HG03432 (cell line): ENCODE results near the gene PLXNB1.

Source experiments
- ATAC-seq: cut with Tn5 transposase; IDR thresholded peaks from one replicate; pipeline ENCODE4 v1.9.1; 2021; ENCODE audit warnings: mild to moderate bottlenecking, moderate library complexity; ENCODE audit not compliant: unreplicated experiment

Gene PLXNB1

DNA sequence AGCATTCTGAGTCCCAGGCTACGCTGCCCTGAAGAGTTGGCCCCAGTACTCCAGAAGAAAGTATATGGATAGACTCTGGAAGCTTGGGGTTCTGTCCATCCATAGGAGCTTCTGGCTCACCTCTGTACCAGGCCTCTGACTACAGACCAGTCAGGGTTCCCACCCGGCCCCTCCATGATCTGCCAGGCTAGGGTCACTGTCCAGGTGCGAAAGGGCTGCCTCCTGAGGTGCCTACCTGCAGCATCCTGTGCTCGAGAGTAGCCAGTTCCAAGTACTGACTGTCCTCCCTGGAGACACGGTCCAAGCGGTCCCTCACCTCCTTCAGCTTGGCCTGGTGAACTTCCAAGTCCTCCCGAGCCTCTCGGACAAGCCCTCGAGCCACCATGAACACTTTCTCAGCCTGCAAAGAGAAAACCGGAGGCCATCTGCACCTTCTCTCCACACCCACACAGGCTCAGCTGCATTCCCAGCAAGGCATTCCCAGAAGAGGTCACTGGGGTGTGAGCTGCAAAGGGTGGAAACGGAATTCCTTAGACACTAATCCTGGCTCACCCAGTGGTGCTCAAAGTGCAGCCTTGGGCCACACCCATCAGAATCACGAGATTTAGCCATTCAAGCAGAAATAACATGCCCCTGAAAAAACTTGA lies 3.7 kb upstream of the PLXNB1 start:
- ATAC-seq = no peak

DNA sequence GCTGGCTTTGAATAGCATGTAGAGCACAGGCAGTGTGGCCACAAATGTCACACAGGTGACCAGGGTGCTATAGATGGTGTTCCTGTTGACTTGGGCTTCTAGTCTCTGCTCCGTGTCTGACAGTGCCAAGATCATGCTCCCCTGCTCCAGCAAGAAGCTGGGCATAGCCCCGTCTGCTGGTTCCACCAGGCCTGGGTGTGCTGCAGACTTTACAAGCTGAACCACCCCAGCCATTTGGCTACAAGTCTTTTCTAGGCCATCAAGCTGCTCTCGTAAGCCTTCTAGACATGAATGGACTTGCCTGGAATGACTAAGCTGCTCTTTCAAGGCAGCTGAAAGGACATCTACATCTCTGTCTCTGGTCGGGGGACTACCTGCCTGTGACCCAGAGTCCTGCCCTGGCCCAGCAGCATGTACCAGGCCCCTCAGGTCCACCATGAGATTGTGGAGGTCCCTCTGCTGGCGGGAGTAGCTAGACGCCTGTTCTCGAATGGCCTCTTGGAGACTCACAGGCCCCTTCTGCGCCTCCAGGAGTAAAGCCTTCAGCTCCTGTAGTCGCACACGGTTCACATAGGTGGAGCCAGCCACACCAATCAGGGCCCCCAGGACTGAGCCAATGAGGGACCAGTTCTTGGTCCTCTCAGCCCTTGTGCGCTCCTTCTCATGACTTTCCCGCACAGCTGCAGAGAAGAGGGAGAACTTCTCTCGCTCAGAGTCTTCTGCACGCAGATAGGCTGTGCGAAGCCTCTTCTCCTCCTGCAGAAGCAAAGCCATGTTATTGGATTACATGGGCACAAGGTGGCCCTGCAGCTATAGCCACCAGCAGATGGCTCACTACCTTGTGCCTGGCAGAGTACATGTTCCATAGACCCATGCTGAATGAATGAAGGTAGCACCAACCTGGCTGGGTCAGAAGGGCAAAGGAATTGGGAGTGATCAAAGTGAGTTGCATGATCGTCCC lies 2.8 kb upstream of the PLXNB1 start:
- no peak for ATAC-seq

DNA sequence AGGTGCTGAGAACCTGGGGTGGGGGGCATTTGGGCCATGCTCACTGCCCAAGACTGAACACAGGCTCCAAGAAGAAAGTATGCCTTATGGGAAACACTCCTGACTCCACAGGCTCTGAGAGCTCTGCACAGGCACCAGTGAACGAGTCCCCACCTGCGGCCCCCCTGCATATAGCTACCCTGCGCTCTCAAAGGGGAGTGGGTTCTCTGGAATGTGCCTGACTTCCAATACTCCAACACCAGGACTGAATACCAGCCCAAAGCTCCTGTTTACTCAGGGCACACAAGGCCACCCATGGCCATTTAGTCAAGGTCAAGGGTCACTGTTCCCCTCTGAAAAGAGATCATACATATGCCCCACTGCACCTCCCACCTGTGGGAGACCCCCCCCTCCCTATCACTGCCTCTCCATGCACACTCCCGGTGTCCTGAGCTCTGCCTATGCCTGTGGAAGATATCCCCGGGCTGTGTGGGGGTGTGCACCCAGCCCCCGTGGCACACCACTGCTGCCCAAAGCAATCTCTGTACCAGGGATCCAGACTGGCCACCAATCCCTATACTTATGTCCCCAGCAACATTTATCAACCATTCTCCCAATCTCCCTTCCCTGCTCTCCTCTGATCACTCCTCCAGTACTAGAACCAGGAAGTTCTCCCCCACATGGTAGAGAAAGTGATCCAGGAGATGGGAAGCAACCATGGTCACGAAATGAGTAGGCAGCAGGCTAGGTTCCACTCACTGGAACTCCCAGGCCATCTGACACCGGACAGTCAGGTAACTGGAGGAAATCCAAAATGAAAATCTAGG lies 1.5 kb upstream of the PLXNB1 start:
- no peak for ATAC-seq

DNA sequence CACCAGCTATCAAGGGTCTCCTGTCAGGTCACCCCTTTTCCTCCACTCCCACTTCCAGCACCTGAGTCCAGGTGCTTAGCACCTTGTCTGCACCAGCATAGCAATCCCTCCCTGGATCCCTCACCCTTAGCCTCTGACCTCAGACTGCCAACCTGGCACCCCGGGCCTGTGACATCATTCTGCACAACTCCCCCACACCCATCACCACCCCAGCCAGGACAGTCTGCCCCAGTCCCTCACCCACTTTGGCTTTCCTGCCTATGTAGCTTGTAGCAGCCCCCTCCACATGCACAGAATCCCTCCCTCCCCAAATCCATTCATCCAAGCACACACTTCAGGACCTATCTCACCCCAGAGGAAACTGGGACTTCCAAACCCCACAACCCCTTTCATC lies 819 bp upstream of the PLXNB1 start:
- no peak for ATAC-seq

DNA sequence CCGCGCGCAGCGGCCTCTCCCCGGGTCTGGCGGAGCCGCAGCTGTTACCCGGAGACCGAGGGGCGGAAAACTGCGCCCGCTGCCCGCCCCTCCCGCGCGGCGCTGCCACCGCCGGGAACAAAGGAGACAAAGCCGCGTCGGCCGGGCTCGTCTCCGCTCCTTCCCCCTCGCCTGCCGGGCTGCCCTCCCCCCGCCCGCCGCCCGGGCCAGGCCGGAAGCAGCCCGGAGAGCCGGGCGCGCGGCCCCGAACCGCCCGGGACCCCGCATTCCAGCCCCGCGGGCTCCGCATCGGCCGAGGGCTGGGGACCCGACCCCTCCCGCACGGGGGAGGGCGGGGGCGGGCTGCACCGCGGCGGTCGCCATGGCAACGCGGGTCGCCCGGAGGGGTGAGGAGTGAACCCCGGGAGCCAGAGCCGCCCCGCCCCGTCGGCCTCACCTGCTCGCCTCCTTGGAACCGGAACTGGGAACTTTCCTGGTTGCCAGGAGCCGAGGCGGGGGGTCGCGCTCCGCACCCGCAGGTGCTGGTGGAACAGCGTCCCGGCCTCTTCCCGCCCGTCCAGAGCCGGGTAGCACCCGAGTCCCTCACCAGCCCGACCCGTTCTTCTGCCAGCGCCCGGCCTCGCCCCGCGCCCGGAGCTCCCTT lies 448 bp downstream of the PLXNB1 start:
- peak; percentile 47 for ATAC-seq

DNA sequence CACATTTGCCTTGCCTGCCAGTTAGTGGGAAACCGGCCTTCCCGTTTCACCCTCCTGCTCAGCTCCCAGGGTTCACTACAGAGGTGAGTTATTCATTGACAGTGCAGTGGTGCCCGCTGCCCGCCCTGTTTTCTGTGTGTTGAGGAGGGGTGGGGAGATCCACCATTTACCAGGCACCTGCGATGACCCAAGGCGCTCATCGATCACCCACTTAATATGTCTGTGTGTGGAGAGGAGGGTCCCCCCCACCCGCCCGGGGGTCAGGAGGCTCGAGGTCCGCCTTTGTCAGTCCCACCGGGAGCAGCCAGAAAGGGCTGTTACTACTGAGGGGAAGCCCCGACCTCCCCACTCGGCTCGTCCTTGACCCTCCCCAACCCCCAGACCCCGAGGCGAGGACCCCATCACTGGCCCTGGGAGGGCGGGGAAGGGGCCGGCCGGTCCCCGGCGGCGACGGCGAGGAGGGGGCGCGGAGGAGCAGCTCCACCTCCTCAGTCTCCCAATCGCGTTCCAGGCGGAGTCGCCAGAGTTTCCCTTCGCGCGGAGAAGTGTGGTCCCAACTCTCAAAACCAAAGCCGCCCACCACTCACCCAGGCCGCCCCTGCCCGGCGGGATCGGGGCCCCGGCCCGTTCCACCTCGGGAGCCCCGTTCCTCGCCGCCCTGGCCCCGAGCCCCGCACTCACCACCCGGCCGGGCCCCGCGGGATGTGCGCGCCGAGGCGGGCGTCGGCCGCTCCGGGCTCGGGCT lies 1.1 kb downstream of the PLXNB1 start:
- peak; percentile 34 for ATAC-seq

DNA sequence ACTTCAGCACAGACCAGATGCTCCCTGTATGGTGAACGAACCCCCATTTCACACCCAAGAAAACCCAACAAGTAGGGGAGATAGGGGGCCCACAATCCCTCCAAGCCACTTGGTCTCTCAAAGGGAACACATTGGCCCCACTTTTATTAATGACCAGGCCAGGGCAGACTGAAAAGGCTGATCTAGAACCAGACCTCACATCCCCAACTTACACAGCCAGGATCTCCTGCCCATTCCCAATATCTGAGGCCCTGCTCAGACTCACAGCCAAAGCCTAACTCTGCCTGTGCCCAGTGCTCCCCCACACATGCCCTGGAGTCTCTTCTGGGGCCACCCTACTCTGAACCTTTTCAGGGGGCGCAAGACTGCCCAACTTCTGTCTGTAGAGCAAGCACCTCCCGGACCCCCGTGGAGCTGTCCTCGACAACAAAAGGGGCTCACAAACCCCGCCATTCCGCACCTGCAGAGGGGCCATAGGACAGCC lies 1.8 kb downstream of the PLXNB1 start:
- no peak for ATAC-seq

DNA sequence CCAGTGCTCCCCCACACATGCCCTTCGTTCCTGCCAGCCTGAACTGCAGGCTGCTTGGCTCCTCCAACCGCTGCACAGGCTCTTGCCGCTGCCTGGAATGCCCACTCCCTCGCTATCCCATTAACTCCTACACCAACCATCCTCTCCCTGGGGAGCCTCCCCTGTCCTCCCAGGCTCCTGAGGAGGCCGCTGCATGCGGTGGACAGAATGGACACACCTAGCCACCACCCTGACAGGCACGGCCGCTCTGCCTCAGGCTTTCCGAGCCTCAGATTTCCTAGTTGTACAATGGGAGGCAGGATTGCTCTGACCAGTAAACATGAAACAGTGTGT lies 2.3 kb downstream of the PLXNB1 start:
- no peak for ATAC-seq

DNA sequence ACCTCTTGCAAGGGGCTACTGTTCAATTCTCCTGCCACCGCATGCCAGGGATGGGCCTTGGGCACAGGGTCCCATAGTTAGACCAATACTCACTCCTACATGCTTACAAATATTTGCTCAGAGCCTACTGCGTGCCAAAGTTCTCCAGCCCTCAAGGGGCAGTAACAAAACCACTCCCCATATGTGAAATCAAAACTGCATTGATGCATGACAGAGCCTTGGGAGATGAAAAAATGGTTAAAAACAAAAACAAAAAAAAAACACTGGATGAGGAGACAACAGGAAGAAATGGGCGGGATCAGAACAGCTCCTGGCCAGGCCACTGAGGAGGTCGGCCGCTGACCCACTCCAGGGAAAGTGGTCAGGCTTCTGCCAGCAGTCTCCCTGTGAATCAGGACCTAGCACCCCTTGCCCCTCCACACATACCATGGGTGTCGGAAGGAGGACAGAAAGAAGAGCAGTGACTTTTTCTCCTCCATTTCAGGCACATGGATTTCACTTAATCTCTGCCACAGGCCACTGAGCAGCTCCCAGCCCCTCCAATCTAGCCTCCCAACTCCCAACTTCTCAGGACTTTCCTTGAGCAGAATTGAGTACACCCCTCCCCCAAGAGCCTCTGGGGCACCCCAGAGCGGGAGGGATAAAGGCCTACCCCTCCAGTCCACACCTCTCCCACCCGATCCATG lies 2.8 kb downstream of the PLXNB1 start:
- no peak for ATAC-seq

DNA sequence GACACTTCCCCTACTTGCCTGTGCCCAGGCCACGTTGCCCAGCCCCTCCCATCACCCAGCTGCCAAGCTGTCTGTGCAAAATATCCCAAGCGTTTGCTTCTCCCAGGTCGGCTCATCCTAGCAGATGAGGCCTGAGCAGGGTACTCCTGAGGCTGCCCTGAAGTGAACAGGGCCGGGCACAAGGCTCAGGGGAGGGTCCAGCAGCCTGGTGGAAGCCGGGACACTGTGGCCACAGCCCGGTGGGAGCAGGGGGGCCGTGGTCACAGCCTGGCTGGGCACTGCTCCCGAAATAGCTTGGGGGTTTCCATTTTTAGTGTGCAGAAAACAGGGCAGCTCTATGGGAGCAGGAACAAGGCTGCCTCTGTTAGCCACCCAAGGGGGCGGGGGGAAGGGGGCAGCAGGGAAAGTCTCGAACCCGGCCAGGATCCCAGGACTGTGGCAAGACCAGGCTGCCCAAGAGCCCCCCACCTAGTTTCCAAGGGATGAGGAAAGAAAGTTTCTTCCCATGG lies 3.4 kb downstream of the PLXNB1 start:
- no peak for ATAC-seq

DNA sequence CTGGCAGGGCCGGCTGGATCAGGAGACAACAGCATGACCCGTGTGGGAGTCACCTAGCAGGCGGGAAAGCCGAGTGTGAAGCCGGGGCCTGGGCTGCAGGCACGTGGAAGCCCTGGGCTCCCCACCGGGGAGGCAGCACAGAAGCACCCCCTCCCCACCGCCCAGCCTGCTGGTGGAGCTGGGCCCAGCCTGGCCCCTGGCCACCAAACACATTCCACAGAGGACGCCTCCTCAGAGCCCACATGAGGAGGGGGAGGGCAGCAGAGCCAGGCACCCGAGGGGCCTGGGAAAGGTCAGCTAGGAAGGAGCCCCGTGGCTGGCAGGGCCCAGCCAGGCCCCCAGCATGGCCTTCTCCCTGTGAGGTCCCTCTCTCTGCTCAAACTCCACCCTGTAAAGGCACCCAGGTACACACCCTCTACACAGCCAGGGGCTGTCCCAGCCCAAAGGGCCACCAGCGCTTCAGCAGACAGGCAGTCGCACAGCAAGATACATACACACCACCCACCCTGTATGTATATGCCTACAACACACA lies 4.5 kb downstream of the PLXNB1 start:
- no peak for ATAC-seq

DNA sequence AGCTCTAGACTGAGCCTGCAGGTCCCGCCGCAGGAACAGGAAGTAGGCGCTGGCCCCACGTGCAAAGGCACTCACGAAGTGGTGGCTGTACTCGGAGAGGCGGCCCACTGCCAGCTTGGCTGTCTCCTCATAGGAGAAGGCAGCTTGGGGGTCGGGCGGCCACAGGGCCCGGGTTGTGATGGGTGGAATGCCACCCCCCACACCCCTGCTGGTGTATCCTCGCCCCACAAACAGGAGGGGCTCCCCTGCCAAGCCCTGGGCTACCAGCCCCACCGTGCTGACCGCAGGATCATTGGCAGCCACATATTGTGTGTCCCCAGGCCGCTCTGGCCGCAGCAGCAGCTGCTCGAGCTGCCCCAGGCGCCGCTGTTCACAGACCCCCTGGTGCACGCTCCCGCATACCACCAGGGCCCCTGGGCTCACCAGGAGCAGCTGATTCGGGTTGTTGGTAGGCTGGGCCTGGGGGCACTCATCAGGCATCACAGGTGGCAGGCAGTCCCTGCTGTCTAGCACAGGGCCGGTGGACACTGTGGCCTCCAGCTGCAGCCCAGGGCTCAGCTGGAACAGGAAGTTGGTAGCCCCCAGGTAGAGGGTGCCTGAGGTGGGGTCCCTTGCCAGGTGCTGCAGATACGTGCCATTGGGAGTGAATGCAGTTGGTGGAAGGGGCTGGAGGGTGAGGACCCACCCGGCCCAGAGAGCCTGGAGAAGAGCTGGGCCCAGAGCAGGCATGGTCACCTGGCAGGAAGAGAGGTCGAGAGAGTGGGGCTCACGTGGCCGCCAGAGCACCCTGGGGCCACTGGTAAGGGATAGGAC lies 5.8 kb downstream of the PLXNB1 start:
- no peak for ATAC-seq

DNA sequence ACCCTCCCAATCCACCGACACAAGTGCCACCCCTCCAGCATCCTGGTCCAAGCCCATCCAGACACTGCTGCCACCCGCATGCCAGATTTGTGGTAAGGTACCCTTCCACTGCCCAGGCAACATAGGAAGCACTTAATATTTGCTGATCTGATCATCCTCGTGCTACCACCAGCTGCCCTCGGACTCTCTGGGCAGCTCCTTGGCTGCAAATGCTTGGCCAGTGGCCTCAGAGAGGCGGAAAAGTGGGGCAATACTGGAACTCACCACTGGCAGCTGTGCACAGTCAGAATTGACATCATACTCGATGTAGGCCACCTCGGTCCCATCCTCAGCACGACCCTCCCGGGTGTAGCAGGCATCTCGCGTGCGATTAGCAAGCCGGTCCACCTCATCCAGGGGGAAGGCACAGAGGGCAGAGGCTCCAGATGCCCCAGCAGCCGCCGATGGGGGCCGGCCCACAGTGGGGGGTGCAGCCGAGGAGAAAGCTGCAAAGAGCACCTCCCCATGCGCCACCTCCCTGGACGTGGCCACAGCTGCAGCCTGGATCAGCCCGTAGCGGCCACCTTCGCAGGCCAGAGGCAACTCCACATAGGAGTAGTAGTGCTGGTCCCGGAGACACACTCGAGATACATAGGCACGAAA lies 6.5 kb downstream of the PLXNB1 start:
- no peak for ATAC-seq

DNA sequence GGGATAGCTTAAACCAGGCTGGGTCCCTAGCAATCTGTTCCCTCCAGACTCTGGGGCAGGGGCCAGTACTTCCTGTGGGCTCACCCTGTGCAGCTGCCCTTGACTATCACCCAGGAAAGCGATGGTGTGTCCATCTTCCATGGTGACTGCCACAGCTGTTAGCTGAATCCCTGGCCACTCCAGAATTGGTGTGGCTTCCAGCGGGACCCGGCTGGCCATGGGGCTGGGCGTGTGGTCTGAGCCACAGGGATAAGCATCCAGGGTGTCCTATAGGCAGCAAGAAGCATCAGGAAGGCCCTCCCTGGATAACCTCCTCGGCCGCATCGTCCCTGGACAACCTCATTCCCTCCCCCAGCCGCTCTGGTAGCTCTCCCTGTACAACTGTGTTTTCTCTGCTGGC lies 7.2 kb downstream of the PLXNB1 start:
- ATAC-seq = no peak

DNA sequence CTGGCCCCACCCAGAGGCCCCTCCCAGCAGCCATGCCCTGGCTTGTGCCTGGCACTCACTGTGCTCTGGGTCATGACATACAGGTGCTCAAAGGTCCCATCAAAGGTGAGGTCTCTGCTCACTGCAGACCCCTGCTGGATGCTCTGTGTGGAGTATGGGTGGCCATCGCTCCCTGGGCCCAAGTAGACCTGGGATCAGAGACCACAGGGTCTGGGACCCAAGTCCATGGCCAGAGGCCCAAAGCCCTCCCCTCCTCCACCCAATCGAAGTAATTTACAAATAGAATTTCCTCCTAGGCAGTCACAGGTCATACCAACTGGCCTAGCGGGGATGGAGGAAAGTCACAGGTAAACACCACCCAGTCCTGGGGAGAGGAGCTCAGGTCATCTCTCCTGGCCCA lies 7.6 kb downstream of the PLXNB1 start:
- no peak for ATAC-seq

DNA sequence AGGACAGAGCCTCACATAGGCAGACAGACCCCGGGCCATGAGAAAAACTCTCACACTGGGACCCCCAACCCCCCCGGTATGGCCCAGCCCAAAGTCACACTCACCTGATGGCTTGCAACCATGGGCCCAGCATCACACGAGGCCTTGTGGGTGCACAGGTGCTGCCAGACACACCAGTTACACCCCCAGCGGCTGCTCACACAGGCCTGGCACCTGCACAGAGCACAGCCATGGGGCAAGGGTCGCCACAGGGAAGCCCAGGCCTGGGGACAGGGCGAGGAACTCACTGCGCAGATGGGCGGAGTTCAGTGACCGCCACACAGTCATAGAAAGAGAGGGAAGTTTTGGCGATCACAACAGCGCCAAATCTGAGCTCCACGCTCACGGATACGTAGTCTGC lies 9.3 kb downstream of the PLXNB1 start:
- no peak for ATAC-seq

DNA sequence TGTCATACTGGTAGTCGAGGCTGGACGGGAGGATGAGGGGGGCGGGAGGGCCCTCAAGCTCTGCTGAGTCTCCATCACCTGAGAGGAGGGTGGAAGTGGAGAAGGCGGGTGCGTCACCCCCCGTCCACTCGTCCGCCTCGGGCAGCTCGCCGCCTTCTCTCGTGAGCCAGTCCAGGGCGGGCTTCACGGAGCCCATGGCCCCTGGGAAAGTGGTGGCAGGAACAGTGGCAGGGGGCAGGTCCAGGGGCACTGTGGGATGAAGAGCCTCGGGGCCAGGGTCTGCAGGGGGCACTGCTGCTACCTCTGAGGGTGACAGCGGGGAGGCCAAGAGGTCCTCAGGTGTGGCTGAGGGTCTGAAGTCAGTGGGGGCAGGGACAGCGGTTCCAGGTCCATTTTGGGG lies 10.3 kb downstream of the PLXNB1 start:
- ATAC-seq = no peak

DNA sequence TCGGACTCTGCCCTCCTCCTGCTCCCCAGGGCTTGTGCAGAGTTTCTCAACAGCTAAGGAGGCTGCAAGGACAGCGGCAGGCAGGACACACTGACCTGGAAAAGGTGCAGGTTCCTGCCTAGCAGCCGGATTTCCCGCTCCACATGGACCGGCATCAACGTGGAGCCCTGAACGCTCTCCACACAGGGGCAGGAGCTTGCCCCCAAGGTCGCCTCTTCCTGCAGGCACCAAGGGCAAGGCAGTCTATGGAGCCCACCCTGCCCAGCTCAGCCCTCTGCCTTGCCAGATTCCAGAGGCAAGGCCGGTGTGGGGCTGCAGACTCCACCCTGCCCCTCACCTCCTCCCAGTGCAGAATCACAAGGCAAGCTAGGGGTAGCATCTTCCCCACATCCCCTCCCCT lies 10.7 kb downstream of the PLXNB1 start:
- no peak for ATAC-seq
